Cardiac fibroblast (primary cell): Measurements from ENCODE around the gene RFX3.

Experiments
- DNase-seq, 2 donors: peaks; one replicate each; pipeline versions ENCODE4 v3.0.0 to v3.0.0-alpha.2; 2010; ENCODE audit warnings: low read depth in 2 of 2
- H3K4me3 ChIP-seq, 2 donors: replicated peaks in 1 of 2; 1 replicate in 1 of 2; 2 replicates in 1 of 2; pipeline ENCODE4 v1.5.1; 2011; ENCODE audit warnings: low read depth in 2 of 2, low read length in 2 of 2, mild to moderate bottlenecking in 2 of 2, moderate library complexity in 1 of 2
- CTCF ChIP-seq: IDR thresholded peaks from one replicate; pipeline ENCODE4 v1.5.1; 2011; ENCODE audit warnings: low read depth, mild to moderate bottlenecking, low read length, inconsistent platforms

Gene RFX3

DNA sequence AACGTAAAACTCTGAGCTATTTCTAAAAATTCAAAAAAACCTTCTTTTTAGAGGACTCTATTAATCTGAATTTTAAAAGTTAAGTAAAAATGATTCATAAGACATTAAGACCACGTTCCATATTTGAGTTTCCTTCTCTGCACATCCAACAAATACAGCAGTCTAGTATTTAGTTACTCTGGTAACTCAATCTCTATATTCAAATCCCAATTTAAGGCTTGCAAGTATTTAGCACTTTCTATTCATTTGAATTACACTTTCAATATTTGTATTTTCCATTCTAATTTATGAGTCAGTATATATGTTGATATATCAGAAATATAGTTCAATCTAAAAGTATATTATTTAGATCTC is 17.7 kb downstream of the RFX3 start:
- no peak overlapping the region for H3K4me3 ChIP-seq
- no peak for TF ChIP-seq CTCF
- no peak for DNase-seq

DNA sequence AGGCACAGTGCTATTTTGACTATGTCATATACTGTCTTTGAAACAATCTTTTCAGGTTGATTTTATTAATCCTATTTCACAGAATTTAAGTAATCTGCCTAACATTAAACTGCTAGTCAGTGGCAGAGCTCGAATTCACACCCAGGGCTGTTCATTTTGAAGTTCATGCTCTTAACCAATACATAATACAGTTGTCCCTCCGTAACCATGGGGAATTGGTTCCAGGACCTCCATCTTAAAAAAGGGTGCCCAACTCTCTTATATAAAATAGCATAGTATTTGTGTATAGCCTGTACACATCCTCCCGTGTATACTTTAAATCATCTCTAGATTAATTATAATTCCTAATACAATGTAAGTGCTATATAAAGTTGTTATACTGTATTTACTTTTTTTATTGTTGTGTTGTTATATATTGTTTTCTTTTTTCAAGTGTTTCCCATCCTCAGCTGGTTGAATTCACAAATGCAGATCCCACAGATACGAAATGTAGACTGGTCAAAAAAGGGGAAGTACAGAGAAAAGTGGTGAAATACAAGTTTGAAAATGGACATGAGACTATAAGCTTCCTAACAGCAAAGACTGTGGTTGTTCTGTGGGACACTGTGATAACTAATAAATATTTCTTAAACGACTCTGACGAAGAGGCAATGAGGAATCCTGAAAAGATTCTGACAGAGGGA is 18.3 kb downstream of the RFX3 start:
- no peak for TF ChIP-seq CTCF
- H3K4me3 ChIP-seq, result no peak overlapping the region
- DNase-seq, result no peak

DNA sequence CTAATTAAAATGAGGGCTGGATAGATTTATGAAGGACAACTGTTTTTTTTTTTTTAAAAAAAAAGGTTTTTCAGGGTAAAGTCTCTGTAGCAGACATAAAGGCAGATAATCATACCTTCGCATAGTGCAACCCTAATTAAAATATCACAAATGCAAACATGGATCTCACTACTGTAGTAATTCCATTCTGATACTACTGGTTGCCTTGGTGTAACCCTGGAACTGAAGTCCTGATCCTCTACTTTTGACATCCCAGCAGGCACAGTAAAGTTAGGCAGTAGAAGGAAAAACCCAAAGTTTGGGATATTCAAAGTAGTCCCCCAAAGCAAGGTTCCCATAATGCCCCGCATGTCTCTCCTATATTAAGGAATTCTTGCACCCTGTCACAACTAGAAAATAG is 19.6 kb downstream of the RFX3 start:
- no peak overlapping the region for H3K4me3 ChIP-seq
- no peak for TF ChIP-seq CTCF
- no peak for DNase-seq

DNA sequence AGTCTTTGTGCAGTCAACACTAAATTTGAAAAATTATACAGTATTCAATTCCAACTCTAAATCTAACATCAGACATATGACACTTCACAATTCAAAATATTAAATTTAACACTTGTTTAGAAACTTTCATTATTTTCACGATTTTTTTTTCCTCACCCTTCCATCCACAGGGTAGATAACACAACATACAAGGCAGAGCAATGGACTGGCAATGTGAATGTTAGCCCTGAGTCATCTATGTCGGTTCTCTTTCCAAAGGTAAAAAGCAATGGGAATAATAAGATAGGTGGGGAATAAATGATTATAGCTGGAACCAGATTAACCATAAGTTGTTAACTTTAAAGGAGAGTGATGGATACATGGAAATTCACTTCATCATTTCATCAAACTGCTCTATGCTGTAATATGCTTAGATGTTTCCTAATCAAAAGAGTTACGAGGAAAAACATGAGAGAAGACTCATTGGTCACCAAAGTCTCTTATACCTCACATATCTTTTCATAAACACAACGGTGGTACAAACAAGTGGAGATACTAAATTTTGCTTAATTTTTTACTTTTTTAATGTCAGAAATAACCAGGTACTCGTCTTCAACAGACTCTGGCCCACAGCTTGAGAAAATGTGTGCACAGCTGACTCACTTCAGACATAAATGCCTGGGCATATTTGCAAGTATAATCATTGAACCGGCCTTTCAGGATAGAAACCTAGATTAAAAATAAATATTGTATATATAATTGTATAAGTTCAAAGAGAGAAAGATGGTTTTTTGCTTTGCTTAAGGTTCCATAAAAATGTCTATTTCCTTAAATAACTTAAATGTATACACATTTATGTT is 23.0 kb downstream of the RFX3 start:
- DNase-seq, result peak in 1 of 2 donors; percentile 60
- TF ChIP-seq CTCF, result no peak

GRCh38 chr9:3500044-3500443 is 25.8 kb downstream of the RFX3 start:
- H3K4me3 ChIP-seq, result no peak overlapping the region
- no peak for DNase-seq
- no peak for TF ChIP-seq CTCF

More for the DNA sequence above, 23.0 kb downstream of the RFX3 start:
- no peak overlapping the region for H3K4me3 ChIP-seq

DNA sequence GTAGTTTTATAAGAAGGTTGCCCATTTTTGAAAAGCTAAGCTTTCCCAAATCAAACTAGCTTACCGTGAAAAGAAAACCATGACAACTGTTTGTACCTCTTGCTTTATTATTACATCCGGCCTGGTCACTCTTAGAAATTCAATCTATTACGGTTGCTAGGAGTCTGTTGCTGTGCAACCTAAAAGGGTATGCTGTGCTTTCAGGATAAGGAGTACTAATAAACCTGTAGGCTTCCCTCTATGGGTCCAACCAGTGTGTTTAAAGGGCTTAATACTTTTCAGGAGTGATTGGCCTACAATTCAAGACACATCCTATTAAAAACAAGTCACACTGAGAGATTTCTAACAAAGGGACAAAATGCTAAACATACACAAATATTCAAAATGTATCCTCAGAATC is 27.1 kb downstream of the RFX3 start:
- DNase-seq, result peak; percentile 49 to 77
- no peak overlapping the region for H3K4me3 ChIP-seq
- no peak for TF ChIP-seq CTCF
